ENCODE results near the gene LMF2. TPM values are rescaled to one million over a fixed set of nuclear protein-coding genes. Genes with fewer than 3 reads are reported as not detected.
A peak's percentile ranks its signal among the peaks of the same experiment; 100 is the strongest.
"Not testable (repeated sequence)": the region's sequence is repeated elsewhere in the genome, so short reads cannot be mapped to it uniquely, and the experiment has no call there.

Gene LMF2
- total RNA-seq, 1 experiment from 2014 or later: 48.8 TPM

DNA sequence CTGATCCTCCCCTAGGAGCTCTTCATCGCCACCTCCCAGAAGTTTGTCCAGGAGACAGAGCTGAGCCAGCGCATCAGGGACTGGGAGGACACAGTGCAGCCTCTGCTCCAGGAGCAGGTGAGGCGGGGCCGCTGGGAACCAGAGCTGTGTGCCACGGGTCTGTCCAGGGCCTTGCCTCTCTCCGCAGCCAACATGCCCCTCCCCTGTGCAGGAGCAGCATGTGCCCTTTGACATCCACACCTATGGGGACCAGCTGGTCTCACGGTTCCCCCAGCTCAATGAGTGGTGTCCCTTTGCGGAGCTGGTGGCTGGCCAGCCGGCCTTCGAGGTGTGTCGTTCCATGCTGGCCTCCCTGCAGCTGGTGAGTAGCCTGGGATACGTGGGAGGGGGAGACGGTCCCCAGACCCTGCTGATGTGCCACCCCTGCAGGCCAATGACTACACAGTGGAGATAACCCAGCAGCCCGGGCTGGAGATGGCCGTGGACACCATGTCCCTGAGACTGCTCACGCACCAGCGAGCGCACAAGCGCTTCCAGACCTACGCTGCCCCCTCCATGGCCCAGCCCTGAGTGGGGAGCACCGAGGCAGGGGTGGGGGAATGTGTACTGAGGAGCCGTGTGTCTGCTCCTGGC is 15.4 kb upstream of the LMF2 start:
- no peak for DNase-seq
- Histone ChIP-seq H3K4me1 (peaks cover 4% of the 10 kb centered on the region; the same call in 1 of the 2 replicates), H3K27me3 (no peaks in the 10 kb centered on the region), H3K36me3 (peaks cover 60% of the 10 kb centered on the region), H3K9me3 (replicated peaks) (no peaks in the 10 kb centered on the region), H3K4me3 (no peak overlapping the region), H3K27ac (no peak overlapping the region)

GRCh38 chr22:50522208-50522805 is 14.8 kb upstream of the LMF2 start:
- Histone ChIP-seq H3K27me3 (no peaks in the 10 kb centered on the region), H3K4me3 (no peak overlapping the region), H3K27ac (no peak overlapping the region), H3K4me1 (peaks cover 4% of the 10 kb centered on the region; the same call in 1 of the 2 replicates), H3K9me3 (replicated peaks) (no peaks in the 10 kb centered on the region), H3K36me3 (peaks cover 66% of the 10 kb centered on the region)
- no peak for DNase-seq

DNA sequence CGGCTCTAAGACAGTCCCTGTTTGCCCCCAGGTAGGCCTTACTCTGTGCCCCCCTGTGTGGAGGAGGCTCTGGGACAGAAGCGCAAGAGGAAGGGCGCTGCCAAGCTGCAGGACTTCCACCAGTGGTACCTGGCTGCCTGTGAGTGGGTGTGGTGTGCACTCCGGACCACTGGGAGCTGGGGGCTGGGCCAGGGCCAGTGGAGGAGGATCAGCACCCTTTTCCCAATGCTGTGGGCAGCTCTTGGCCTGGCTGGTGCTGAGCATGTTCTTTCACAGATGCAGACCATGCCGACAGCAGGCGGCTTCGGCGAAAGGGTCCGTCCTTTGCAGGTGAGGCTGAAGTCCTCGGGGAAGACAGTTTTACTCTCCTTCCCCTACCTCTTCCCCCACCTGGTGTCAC is 14.2 kb upstream of the LMF2 start:
- no peak overlapping the region for H3K27ac ChIP-seq
- no peaks in the 10 kb centered on the region for H3K27me3 ChIP-seq
- peaks cover 72% of the 10 kb centered on the region for H3K36me3 ChIP-seq
- no peak overlapping the region for H3K4me3 ChIP-seq
- H3K4me1 ChIP-seq: peaks cover 4% of the 10 kb centered on the region; the same call in 1 of the 2 replicates
- H3K9me3 ChIP-seq (replicated peaks): no peaks in the 10 kb centered on the region
- no peak for DNase-seq

DNA sequence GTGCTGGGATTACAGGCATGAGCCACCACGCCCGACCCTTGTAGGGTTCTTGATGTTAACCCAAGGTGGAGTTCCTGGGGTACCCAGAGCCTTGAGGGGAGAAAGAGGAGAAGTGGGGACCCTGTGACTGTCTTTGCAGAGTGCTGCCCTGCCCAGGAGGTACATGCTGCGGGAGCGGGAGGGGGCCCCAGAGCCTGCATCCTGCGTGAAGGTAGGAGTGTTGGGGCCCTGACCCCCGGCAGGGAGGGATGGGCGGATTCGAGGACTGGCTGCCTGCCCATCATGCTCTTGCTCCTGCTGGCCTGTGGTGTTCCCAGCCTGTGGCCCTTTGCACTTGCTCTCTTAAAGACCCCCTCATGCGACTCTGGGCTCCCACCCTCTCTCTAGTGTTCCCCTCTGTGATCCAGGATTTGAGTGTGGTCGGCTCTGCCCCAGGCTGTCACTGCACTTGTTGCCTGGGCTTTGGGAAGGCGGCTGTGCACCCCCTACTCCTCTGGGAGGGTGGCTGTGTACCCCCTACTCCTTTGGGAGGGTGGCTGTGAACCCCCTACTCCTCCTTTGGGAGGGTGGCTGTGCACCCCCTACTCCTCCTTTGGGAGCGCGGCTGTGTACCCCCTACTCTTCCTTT is 13.4 kb upstream of the LMF2 start:
- H3K4me1 ChIP-seq: peaks cover 4% of the 10 kb centered on the region; the same call in 1 of the 2 replicates
- H3K36me3 ChIP-seq: peaks cover 73% of the 10 kb centered on the region
- no peaks in the 10 kb centered on the region for H3K27me3 ChIP-seq
- no peak for DNase-seq
- H3K4me3 ChIP-seq: no peak overlapping the region
- H3K27ac ChIP-seq: no peak overlapping the region
- H3K9me3 ChIP-seq (replicated peaks): no peaks in the 10 kb centered on the region

DNA sequence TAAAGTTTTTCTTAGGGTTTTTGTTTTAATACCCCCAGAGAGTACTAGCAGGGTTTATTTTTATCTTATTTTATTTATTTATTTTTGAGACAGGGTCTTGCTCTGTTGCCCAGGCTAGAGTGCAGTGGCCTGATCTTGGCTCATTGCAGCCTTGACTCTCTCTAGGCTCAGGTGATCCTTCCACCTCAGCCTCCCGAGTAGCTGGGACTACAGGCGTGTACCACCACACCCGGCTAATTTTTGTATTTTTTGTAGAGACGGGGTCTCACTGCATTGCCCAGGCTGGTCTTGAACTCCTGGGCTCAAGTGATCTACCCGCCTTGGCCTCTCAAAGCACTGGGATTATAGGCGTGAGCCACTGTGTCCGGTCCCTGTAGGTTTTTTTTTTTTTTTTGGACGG is 12.7 kb upstream of the LMF2 start:
- not testable (repeated sequence) for H3K4me3 ChIP-seq
- H3K36me3 ChIP-seq: peaks cover 73% of the 10 kb centered on the region

GRCh38 chr22:50519151-50519550 is 11.6 kb upstream of the LMF2 start:
- no peak for DNase-seq
- H3K36me3 ChIP-seq: peaks cover 72% of the 10 kb centered on the region
- no peak overlapping the region for H3K4me3 ChIP-seq
- no peaks in the 10 kb centered on the region for H3K27me3 ChIP-seq
- H3K4me1 ChIP-seq: no peaks in the 10 kb centered on the region; the same call in 1 of the 2 replicates
- H3K9me3 ChIP-seq (replicated peaks): no peaks in the 10 kb centered on the region
- no peak overlapping the region for H3K27ac ChIP-seq

More for the DNA sequence above, 12.7 kb upstream of the LMF2 start:
- not testable (repeated sequence) for H3K4me1 ChIP-seq; H3K27ac ChIP-seq; DNase-seq; H3K9me3 ChIP-seq (replicated peaks); H3K27me3 ChIP-seq

DNA sequence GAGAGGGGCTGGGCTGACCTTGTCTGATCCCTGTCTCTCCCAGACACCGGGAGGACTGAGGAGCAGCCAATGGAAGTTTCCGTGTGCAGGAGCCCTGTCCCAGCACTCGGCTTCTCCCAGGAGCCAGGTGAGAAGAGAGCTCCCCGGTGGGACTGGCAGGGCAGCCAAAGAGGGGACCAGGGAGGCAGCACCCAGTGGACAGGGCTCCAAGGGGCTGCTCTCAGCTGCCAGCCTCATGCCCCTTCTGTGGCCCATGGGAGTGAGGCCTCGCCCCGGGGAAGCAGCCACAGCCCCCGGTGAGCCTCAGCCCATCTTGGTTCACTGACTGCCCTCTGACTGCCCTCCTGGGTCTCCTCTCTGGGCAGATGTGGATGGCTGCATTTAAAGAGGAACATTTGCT is 11.1 kb upstream of the LMF2 start:
- Histone ChIP-seq H3K27ac (no peak overlapping the region), H3K4me1 (no peaks in the 10 kb centered on the region), H3K36me3 (peaks cover 67% of the 10 kb centered on the region), H3K9me3 (replicated peaks) (no peaks in the 10 kb centered on the region), H3K27me3 (no peaks in the 10 kb centered on the region), H3K4me3 (no peak overlapping the region)
- DNase-seq: no peak

GRCh38 chr22:50517495-50518260 is 10.2 kb upstream of the LMF2 start:
- no peaks in the 10 kb centered on the region for H3K27me3 ChIP-seq
- no peak overlapping the region for H3K27ac ChIP-seq
- H3K36me3 ChIP-seq: peaks cover 63% of the 10 kb centered on the region
- H3K4me1 ChIP-seq: no peaks in the 10 kb centered on the region
- no peak overlapping the region for H3K4me3 ChIP-seq
- no peak for DNase-seq
- no peaks in the 10 kb centered on the region for H3K9me3 ChIP-seq (replicated peaks)

GRCh38 chr22:50516891-50517290 is 9.4 kb upstream of the LMF2 start:
- Histone ChIP-seq H3K4me3 (no peak overlapping the region), H3K4me1 (no peaks in the 10 kb centered on the region), H3K9me3 (replicated peaks) (no peaks in the 10 kb centered on the region), H3K27me3 (no peaks in the 10 kb centered on the region), H3K36me3 (peaks cover 66% of the 10 kb centered on the region), H3K27ac (no peak overlapping the region)
- DNase-seq: no peak

DNA sequence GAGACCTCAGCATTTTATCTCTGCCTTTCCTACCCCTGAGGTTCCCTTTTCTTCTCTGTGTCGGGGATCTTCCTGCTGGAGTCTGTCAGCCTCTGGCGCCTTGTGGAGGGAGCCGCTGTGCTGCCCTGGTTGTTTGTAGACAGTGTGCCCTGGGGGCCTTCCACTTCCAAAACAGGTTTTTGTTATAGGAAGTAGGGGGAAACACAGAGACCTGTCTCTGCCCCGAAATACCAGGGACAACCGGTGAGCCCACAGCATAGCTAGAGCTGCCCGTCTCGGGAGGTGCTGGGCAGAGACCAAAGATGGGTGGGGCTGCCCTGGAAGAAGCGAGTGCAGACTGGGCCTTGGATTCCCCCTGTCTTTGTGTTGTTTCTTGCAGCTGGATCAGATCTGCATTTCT is 8.6 kb upstream of the LMF2 start:
- Histone ChIP-seq H3K4me3 (no peak overlapping the region), H3K27me3 (no peaks in the 10 kb centered on the region), H3K36me3 (peaks cover 61% of the 10 kb centered on the region), H3K4me1 (no peaks in the 10 kb centered on the region), H3K9me3 (replicated peaks) (no peaks in the 10 kb centered on the region), H3K27ac (no peak overlapping the region)
- DNase-seq: no peak

DNA sequence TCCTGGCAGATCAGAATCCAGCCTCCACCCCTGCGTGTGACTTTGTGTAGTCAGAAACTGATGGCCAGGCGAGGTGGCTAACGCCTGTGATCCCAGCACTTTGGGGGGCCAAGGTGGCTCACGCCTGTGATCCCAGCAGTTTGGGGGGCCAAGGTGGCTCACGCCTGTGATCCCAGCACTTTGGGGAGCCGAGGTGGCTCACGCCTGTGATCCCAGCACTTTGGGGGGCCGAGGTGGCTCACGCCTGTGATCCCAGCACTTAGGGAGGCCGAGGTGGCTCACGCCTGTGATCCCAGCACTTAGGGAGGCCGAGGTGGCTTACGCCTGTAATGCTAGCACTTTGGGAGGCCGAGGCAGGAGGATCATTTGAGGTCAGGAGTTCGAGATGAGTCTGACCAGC is 5.7 kb upstream of the LMF2 start:
- Histone ChIP-seq H3K4me1 (no peaks in the 10 kb centered on the region; the same call in 1 of the 2 replicates), H3K4me3 (no peak overlapping the region), H3K27me3 (no peaks in the 10 kb centered on the region), H3K36me3 (peaks cover 36% of the 10 kb centered on the region), H3K9me3 (replicated peaks) (no peaks in the 10 kb centered on the region), H3K27ac (no peak overlapping the region)
- DNase-seq: no peak

DNA sequence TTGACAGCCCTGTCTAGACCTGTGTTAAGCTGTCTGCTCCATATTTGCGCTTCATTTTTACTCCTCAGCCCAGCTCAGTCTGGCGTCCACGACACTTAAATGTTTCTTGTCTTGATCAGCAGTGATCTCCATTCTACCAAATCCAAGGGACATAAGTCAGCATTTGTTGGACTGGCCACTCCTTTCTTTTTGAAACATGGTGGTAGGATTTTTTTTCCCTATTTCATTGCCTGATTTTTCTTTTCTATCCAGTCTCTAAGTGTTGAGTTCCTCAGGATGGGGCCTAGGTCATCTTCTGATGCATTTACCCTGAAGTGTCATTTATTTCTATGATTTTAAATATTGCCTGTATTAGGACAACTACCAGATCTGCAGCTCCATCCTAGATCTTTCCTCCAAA is 1.4 kb upstream of the LMF2 start:
- H3K4me3 ChIP-seq: peak overlapping the region; percentile 98
- H3K27me3 ChIP-seq: no peaks in the 10 kb centered on the region
- H3K9me3 ChIP-seq (replicated peaks): no peaks in the 10 kb centered on the region
- DNase-seq: no peak
- H3K36me3 ChIP-seq: peaks cover 32% of the 10 kb centered on the region
- peak overlapping the region; percentile 94 for H3K27ac ChIP-seq
- H3K4me1 ChIP-seq: peaks cover 9% of the 10 kb centered on the region

DNA sequence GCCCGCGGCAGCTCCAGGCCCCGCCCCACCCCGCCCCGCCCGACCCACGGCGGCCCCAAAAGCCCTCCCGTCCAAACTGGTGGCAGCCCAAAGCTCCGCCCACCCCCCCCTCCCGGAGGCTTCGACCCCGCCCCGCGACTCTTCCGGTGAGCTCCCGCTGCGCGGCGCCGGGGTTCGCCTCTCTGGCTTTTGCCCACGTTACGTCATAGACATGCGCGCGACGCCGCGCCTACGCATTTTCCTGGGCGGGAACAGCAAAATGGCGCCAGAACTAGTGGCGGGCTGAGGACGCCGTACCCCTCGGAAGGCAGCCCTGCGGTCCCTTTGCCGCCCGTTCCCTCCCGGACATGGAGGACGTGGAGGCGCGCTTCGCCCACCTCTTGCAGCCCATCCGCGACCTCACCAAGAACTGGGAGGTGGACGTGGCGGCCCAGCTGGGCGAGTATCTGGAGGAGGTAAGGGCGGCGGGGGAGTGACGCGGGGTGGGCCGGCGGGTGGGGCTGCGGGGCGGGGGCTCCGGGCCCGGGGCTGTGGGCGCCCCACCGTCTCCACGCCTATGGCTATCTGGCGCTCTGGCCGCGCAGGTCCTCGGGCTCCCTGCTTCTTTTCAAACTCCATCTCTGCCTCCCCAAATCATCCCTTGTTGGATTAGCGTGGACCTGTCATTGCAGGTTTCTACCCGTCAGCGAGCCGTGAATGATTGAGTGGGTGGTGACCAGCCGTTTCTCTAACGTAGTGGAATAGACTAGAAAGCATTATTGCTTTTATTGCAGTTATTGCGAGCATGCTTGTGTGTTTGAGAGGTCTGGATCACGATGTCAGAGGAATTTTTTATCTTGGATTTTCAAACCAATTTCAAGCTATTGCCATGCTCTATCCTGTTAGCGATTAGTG is 736 bp upstream of the LMF2 start, which contains the start of gene NCAPH2:
TSS of gene NCAPH2 (plus strand) at position 234 of the 894 bp plus-strand sequence. CDS start at position 348, 114 bp downstream.
- Histone ChIP-seq H3K4me3 (peak within 1 kb of the TSS; percentile 99), H3K27me3 (no peaks in the 10 kb centered on the region), H3K9me3 (replicated peaks) (no peaks in the 10 kb centered on the region), H3K27ac (peak within 1 kb of the TSS; percentile 94), H3K4me1 (peaks cover 9% of the 10 kb centered on the region), H3K36me3 (peaks cover 33% of the 10 kb centered on the region)
- DNase-seq: peak; percentile 99 to 100
